Activated CD8-positive, alpha-beta memory T cell treated with anti-CD3 and anti-CD28 coated beads for 1 hour (primary cell): ENCODE measurements around the gene NUMA1.
A peak's percentile ranks its signal among the peaks of the same experiment; 100 is the strongest.

Experiments
- DNase-seq, 2 donors: peaks; one replicate each; pipeline ENCODE4 v3.0.0-alpha.2; 2020; ENCODE audit warnings: low read depth in 1 of 2; ENCODE audit errors: extremely low read depth in 1 of 2

The NUMA1 gene

DNA sequence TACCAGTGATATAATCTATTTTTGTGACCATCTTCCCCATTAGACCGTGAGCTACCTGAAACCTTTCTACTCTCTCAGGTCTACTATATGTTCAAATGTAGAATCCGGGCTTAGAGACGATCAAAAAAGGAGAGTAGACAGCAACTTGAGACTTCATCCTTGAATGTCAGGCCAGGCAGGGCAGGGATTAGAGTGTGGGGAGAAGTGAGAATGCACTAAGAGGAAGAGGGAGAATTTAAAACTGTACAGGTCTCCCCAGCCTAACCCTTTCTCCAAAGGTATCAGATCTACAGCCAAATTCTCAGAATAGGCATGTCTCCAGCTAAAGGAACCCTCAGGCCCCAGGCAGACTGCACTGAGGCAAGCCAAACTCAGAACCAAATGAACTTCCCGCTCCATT lies 21.8 kb upstream of the NUMA1 start:
- DNase-seq = no peak

DNA sequence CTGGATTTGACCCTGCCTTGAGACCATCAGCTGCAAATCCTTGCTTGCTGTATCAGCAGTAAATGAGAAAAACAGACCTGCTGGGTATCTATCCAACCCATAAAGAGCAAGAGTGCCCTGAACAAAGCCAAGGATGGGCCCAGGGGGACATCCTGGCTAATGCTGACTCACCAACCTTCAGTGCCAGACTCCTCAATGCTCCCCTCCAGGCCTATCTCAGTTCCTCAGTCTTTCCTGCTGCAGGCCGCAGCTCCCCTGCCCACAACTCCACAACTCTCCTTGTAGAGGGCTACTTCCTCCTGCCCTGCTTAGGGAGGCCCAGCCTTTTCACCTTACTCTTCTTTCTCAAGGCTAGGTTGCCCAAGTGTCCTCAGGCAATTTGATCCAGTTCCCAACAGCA lies 20.1 kb upstream of the NUMA1 start:
- DNase-seq = no peak

DNA sequence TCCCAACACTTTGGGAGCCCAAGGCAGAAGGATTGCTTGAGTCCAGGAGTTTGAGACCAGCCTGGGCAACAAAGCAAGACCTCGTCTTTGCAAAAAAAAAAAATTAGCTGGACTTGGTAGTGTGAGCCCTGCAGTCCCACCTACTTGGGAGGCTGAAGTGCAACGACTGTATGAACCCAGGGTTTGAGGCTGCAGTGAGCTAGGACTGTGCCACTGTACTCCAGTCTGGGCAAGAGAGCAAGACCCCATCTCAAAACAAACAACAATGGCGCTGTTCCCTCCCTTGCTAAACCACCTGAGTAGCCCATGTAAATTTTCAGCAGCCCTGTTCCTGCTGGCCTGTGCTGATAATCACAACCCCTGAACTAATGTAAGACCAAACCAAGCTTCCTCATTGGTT lies 19.7 kb upstream of the NUMA1 start:
- DNase-seq = no peak

DNA sequence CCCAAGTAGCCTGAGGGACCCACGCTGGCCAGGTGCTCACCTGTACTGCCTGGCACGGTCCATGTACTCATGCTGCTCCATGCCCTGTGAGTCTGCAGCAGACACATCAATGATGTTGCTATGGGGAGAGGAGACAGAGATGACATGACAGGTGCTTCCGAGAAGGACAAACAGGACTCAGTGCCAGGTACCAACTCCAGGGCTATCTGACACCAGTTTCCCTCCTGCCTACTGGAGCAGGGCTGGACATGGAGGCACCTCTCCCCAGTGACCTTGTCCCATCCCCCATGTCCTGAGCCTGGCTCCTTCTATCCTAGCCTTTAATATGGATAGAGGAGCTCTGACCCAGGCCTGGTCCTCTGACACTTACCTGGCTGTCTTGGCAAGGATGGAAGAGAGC lies 18.4 kb upstream of the NUMA1 start:
- DNase-seq = no peak

DNA sequence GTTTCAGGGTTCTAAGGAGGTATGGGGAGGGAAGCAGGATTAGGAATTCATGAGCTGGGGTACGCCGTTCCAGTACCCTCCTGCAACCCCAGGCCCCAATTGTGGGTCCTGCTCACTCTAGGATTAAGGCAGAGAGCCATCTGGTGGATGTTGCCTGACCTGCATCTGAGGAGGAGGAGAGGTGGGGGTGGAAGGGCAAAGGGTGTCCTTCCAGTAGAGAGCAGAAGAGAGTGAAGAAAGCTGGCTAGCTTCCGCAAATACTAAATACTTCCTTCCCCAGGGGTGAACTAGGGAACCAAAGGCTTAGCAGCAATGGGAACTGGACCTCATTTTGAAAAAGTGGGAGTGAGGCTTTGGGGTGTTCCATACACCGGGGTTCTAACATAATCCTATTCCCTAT lies 10.9 kb upstream of the NUMA1 start:
- DNase-seq = peak; percentile 42 to 47

DNA sequence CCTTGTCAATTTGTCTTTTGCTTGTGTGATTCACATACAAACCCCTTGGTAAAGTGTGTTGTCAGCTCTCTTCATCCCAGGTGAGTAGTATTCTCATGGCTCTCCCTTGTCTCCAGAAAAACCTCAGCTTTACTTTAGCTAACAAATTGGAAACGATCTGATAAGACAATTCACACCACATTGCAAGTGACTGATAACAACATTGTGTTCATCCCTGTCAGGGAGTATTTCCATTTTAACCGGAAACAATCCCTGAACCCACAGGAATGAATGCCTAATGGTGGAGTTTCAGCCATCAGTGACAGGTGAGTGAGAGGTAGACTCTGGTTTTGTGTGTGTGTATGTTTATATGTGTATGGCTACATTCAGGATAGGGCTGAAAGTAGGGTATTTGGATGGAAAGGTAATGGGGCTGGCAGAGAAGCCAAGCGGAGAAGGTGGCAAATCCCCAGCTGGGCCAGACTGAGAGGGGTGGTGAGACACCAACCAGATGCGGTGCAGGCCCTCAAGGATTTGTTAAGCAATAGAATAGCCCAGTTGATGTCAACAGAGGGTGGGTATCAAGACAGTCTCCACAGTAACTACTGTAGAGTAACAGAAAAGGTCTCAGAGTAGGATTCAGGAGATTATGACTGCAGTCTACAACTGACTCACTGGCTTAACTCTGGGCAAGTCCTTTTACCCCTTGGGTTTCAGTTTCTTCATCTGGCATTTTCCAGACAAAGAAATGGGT lies 7.9 kb upstream of the NUMA1 start:
- no peak for DNase-seq

DNA sequence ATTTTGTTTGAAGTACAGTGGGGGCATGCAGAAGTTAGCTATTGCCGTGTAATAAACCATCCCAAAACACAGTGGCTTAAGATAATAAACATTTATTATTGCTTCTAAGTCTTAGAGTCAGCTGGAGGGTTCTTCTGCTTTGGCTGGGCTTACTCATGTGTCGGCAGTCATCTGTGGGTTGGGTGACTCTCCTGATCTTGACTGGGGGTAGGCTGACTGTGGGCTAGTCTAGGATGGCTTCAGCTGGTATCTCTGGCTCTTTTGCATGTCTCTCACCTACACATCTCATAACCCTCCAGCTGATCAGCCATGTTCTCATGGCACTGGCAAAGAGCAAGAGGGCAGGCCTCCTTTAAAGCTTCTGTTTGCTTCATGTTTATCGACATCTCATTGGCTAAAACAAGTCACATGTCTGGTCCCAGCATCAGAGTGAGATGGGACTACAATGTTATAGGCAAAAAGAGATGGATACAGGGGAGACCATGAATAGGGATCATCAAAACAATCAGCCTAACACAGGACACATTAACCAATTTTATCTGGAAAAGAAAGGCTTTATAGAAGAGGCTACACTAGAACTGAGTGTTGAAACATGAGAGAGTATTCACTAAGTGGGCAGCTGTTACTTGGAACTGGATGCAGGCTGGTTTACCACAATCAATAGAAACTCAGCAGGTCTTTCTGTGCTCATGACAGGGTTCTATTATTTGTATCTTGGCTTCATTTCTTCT lies 5.4 kb upstream of the NUMA1 start:
- DNase-seq = no peak

DNA sequence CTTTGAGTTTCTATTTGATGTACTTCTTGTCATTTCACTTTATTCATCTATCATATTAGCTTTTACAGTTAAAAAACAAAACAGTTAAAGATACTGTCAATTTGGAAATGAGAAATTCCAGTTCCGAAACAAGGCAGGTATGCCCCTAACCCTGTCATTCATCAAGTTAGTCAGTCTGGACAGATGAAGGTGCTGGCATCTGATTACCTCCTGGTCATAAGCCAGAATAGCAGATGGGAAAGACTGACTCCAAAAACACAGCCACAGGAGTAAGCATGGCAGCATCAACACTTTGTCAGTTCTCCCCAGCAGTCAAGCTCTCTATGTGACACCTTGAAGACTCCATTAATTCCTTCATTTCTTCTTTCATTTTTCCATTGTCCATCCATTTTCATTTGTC lies 4.6 kb upstream of the NUMA1 start:
- DNase-seq = no peak

DNA sequence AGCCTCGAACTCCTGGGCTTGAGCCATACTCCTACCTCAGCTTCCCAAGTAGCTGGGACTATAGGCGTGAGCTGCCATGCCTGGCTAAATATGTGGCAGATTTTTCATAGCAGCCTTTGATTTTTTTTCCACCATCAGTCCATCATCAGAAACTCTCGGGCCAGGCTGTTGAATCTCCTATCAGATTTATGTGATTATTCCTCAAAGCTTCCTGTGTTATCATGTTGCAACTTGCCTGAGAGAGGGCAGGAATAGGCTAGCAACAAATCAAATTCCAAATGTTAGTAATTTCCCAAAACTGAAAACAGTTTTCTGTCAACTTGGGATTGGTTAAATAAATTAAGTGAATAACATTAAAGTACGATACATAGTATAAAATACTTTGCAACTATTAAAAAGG lies 3.7 kb upstream of the NUMA1 start:
- DNase-seq = no peak

DNA sequence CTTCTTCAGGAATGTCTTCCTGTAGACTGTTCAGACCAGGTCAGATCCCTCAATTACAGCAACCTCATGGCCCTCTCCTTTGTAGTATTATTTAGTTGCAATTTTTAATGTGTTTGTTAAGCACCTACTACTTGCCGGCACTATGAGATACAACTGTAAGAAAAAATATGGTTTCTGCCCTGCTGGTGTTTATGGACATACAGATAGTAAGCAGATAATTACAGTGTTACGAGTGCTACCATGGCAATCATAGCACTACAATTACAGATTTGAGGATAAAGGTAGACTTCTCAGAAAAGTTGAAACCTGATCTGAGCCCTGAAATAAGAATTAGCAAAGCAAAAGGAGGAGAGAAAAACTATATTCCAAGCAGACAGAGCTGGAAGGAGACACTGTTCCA lies 3.1 kb upstream of the NUMA1 start:
- DNase-seq = no peak

DNA sequence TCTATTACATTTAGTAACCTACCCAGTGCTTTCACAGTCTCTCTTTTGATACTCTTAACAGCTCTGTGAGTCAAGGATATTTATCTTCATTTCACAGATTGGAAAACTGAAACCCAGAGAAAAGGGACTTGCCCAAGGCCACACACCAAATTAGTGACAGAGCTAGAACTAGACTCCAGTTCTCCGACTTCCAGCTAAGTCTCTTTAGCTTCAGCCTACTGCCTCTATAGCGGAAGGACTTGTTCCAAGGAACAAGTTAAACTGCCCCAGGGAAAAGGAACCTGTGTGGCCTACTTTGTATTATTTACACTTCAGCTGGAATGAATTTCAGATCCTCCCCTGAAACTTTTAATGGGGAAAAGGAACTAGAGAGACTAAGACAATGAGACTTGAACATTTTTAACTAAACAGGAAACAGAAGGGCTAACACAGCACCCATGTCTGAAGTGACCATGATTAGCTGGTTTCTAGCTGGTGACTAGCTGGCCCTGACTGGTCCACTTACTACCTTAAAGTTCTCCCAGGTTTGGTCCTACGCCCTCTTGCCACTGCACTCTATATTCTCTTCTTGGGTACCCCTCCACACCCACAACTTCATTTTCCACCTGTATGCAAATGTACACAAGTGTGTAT lies 1.6 kb upstream of the NUMA1 start:
- no peak for DNase-seq

DNA sequence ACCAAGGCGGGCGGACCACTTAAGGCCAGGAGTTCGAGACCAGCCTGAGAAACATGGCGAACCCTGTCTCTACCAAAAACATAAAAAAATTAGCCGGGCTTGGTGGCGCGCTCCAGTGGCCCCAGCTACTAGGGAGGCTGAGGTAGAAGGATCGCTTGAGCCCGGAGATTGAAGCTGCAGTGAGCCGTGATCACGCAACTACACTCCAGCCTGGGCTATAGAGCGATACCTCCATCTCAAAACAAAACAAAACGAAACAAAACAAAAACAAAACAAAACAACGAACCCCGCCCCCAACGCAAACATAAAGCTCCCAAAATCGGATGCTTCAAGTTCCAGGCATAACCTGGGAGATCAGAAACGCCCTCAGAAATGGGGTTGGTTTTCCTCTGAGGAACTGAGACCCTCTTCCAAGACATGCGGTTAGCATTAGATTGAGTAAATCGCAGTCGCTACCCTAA lies 872 bp upstream of the NUMA1 start:
- no peak for DNase-seq

DNA sequence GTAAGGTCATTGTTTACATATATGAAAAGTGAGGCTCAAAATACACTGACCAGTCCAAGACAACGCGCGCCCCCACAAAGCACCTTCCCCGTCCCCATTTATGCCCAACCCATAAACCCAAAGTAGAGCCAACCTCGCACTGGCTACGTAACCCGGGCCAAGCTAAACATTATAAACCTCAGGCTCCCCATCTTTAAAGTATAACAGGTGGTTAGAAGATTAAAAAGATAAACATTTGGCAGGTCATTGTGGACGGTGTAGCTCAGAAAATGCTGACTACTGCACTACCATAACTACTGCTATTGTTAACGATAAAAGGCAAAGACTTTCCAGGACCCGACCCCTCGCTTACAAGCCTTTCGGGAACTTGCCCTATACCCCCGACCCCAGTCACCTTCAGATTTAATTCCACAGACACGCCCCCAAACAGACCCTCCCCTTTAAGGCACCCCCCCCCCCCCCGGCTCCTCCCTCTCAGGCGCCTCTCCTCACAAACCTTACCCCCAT lies 470 bp downstream of the NUMA1 start:
- DNase-seq = no peak

DNA sequence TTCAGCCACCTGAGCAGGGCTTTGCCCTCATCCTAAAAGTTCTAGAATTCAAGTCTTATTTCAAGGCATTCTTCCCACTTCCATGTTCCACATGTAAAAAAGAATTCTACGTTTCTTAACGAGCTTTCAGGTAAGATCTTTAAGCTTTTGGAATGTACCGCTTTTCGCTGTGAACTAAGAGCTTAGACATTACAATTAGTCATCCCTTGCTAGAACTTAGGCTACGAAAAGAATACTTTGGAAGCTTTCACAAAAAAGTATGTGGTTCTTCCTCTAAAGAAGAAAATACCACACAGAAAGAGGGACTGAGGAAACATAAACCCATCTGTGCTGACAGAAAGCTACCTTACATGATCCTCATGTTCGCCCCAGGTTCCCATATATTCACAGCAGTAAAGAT lies 1.9 kb downstream of the NUMA1 start:
- DNase-seq = no peak

DNA sequence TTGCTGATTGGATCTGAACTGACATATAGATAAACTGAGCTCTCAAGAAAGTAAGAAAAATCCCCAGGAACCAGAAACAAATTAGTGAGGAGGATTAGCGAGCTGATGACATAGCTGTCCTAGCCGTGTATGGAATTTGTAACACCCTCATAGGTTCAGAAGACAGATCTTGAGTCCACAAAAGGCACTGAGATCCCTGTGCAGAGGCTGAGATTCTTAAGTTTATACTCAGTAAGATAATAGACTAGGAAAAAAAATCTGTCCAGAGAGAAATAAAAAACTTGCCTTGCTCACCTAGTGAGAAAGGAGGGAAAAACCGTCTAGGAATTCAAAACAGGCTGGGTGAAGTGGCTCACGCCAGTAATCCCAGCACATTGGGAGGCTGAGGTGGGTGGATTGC lies 4.6 kb downstream of the NUMA1 start:
- no peak for DNase-seq

DNA sequence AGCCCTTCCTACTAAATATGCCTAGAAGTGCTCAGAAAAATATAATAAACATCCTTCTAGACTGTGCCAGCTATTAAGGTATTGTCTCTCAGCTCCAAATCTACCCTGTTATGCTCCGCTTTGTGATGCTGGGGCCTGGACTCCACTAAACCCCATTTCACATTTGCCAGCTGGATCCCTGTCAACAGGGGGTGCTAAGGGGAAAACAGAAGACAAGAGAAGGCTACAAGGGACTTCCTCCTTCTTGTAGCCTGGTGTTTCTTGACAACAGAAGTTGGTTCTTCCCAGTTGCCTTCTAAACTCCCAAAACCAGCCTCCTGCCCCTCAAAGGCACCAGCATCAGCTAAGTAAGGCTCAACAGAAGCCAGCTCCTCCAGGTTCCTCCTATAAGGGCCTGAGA lies 5.2 kb downstream of the NUMA1 start:
- no peak for DNase-seq

DNA sequence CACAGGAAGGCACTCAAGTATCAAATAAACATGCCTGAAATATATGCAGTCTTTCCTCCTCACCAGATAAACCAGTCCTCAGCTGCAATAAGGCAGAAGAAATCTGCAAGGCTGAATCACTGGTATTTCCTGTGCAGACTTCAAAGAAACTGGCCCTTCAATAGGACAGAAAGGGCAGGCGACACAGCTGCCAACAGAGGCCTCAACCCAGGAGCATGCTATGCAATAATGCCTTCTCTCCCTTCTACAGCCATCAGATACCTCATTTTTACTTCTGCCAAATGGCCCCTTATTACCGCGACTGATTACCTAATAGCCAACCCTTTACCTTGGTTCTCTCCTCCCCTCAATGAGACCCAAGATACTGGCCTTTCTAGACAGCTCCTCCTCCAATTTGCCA lies 8.0 kb downstream of the NUMA1 start:
- DNase-seq = no peak

DNA sequence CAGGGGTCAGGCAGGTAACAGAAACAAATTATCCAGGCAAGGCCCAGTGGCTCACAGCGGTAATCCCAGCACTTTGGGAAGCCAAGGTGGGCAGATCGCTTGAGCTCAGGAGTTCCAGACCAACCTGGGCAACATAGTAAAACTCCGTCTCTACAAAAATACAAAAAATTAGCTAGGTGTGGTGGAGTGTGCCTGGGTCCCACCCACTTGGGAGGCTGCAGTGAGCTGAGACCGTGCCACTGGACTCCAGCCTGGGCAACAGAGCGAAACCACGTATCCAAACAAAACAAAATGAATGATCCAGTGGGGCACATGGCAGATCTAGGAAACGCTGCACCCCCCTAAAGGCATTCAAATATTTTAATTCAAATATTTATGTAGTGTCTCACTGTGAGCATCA lies 9.9 kb downstream of the NUMA1 start:
- no peak for DNase-seq

DNA sequence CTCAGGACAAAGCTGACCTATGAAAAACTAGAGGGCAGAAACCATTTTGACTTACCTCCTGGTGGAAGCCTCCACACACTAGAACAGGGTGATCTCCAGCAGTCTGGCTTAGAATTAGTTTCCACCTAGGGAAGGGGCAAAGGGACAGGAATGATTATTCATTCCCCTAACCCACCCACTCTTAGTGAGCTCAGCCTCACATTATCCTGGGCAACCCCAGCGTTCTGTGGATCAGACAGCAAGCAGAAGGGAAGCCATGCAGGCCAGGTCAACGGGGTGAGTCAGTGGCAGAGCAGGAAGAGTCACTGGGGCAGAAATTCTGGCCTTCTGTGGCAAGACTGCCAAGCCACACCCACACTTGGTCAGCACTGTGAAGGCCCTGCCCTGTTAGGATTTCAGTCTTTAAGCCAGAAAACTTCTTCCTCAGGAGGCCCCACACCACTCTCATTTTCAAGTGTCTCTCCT lies 10.5 kb downstream of the NUMA1 start:
- no peak for DNase-seq

DNA sequence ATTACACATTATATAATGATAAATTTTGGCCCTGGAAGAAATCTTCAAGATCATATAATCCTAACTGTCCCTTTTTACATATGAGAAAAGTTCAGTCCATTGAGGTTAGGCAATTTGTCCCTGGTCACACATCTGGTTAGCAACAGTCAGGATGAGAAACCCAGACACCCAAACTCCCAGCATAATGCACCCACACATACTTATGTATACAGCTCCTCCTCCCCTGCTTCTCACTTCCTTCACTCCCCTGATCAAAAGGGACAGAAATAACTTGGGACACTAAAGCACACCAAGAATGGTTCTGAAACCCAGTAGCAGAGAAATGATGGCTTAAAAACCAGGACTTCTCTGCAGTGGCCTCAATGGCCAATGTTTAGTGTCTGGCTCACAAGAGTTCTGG lies 11.1 kb downstream of the NUMA1 start:
- DNase-seq = no peak

DNA sequence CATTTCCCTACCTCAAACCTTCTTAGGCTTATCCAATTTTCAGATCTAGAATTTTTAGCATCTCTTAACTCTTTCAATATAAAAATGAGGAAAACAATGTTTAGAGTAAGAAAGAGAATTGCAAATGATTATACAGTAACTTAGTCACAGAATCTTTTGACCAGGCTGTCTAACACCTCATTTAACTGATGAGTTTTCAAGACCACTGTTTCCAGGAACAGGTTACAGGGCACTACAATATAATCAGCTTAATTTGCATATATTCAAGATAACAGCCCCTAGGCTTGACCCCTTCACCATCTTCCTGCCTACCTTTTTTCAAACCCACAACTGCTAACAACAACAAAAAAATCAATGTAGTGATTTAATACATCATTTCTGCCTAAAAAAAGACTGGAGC lies 12.7 kb downstream of the NUMA1 start:
- DNase-seq = no peak

DNA sequence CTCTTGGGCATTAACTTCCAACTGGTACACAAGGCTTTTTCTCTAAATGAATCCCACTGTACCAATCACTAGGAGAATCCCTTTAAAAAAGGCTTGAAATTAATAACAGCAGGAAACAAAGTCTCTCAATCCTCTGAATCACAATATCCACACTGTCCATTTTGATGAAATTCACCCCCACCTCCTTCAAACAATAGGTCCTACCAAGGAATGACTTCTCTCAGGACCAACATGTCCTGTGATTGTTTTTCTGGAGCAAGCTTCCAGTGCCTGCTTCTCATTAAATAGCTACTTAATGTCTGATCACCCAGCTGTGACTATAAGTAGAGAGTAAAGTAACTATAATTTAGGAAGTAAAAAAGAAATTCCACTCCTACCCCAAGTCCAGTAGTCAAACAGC lies 13.1 kb downstream of the NUMA1 start:
- no peak for DNase-seq
